ENCODE results near the gene DPF3.

The DPF3 gene

GRCh38 chr14:72616811-72617210 lies 277.1 kb downstream of the DPF3 start:
- DNase-seq (ENCODE audit: low read depth, low spot score): no peak

GRCh38 chr14:72616294-72616693 lies 277.6 kb downstream of the DPF3 start:
- no peak for DNase-seq (ENCODE audit: low read depth, low spot score)

DNA sequence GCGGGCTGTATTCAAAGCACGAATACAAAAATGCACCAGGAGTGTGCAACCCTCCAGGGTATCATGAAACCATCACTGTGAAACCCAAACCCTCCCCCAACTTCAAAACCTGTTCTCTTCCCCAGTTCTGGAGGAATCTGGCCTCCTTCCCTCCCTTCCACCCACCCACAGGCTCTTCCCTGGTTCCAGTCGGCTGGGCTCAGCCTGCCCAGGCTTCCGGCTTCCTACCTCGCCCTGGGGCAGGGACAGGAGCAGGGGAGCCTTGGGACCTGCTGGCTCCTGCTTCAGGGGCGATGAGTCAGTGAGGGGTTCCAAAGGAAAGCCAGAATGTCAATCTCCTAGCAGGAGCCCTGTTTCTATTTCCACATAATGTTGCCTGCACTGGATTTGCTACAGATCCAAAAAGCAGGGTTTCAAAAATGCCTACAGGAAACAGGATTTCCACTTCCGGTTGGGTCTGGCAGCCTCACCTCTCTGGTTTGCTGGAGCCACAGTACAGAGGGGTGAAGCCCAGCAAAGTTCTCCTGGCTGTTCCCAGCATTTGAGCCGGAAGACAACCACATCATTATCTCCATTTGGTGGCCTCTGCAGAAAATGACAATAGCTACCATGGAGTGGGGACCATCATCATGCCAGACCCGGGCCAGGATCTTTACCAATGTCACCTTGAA lies 278.3 kb downstream of the DPF3 start:
- DNase-seq (ENCODE audit: low read depth, low spot score): no peak

DNA sequence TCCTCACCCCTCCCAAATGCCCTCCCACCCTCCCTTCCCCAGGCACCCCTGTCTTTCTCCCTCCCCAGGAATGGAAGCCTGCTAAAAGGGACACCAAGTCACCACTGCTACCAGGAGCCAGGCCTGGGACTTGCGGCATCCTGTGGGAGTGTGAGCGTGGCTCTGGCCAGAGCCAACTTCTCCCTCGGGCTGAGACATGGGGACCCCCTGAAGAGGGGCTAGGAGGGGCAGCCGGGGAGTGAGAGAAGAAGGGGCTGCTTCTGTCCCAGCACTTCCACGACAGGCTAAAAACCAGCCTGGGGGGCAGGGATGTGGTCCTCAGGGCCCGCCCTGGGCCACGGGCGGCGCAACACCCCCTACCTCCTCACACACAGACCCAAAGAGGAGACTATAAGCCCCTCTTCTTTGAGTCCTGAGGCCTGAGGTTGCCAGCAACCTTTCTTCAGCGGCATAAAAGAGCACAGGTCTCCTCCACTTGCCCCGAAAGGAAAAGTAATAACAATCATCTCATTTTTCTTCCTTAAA lies 278.9 kb downstream of the DPF3 start:
- DNase-seq (ENCODE audit: low read depth, low spot score): no peak

- no peak for DNase-seq (ENCODE audit: low read depth, low spot score)
Measured at GRCh38 chr14:72614365-72614764, 279.5 kb downstream of the DPF3 start.

- DNase-seq (ENCODE audit: low read depth, low spot score): no peak
Measured at GRCh38 chr14:72613975-72614319, 280.0 kb downstream of the DPF3 start.

DNA sequence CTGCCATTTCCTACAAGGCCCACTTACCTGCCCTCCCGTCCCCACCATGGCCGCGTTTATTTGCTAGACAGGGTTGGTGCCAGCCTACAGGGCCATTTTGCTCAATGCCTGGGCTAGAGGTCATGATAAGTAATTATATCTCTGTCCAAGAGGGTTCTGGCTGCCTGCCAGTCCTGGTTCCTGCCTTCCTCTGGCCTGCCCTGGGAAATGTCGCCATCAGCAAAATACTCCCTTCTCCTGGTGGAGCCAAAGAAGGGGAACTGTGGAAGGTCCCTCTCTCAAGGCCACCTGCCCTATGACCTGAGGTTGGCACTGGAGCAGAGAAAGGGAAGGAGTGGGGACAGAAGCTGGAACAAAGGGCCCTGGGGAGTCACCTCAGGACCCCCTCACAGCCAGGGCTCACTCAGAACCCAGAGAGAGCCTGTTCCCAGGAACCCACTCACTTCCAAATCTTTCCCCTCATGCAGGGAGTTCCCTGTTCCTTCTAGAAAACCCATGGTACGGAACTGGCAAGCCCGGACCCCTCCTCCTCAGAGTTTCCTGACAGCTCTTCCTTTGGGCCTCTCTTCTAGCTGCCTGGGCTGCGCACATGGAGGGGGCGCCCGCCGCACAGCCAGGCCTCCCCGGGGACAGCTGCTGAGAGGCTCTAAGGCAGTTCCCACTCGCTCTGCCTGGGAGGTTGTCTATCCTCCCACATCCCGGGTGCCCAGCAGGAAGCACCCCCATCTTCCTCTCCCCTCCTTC lies 280.5 kb downstream of the DPF3 start:
- DNase-seq (ENCODE audit: low read depth, low spot score): no peak

GRCh38 chr14:72612041-72612440 lies 281.9 kb downstream of the DPF3 start:
- DNase-seq (ENCODE audit: low read depth, low spot score): no peak

DNA sequence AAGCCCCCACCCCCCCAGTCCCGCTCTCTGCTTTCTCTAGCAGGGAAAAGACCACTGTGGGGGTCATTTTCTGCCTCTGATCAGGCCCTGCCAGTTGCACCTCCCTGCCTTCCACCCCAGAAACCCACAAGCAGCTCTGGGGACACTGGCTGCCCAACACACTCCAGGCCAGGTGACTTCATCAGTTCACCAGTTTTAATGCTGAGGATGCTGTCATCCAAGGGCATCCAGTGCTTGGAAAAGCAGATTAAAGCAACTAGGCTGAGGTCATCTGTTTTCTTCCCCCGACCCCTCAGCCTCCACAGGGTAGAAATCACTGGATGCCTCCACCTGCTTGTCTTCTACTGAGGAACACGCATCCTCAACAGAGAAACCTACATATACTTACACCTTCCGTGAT lies 282.4 kb downstream of the DPF3 start:
- DNase-seq (ENCODE audit: low read depth, low spot score): no peak

DNA sequence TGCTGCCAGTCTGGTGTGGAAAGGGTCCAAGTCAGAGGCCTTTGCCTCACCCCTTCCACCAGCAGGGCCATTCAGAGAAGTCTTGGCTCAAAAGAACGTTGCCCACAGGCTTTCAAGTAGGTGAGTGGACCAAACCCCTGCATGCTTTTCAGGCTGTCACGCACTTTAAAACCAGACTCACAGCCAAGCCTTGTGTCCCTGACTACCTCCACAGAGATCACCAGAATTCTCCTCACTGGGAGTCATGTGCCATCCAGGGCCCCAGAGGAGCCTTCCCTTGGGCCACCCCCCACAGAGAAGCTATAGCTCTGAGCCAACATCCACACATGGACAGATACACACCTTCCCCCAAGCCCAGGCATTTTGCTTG lies 283.1 kb downstream of the DPF3 start:
- DNase-seq (ENCODE audit: low read depth, low spot score): no peak

GRCh38 chr14:72610096-72610830 lies 283.6 kb downstream of the DPF3 start:
- no peak for DNase-seq (ENCODE audit: low read depth, low spot score)

GRCh38 chr14:72609205-72609916 lies 284.5 kb downstream of the DPF3 start:
- no peak for DNase-seq (ENCODE audit: low read depth, low spot score)

- no peak for DNase-seq (ENCODE audit: low read depth, low spot score)
Measured at GRCh38 chr14:72608391-72609204, 285.3 kb downstream of the DPF3 start.

GRCh38 chr14:72607386-72608130 lies 286.3 kb downstream of the DPF3 start:
- no peak for DNase-seq (ENCODE audit: low read depth, low spot score)

GRCh38 chr14:72606879-72607278 lies 287.0 kb downstream of the DPF3 start:
- no peak for DNase-seq (ENCODE audit: low read depth, low spot score)

DNA sequence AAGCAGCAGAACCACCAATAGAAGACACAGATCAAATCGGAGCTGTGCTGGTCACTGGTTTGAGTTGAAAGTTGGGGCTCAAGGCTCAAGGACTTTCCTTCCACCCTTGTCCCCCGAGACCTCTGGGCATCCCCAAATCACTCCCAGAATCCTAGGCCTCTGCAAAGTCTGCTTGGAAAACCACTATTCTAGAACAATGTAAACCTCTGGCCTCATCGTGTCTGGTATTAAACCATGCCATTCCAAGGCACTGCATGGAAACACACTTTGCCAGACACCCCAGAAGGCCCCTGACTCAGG lies 288.0 kb downstream of the DPF3 start:
- no peak for DNase-seq (ENCODE audit: low read depth, low spot score)

DNA sequence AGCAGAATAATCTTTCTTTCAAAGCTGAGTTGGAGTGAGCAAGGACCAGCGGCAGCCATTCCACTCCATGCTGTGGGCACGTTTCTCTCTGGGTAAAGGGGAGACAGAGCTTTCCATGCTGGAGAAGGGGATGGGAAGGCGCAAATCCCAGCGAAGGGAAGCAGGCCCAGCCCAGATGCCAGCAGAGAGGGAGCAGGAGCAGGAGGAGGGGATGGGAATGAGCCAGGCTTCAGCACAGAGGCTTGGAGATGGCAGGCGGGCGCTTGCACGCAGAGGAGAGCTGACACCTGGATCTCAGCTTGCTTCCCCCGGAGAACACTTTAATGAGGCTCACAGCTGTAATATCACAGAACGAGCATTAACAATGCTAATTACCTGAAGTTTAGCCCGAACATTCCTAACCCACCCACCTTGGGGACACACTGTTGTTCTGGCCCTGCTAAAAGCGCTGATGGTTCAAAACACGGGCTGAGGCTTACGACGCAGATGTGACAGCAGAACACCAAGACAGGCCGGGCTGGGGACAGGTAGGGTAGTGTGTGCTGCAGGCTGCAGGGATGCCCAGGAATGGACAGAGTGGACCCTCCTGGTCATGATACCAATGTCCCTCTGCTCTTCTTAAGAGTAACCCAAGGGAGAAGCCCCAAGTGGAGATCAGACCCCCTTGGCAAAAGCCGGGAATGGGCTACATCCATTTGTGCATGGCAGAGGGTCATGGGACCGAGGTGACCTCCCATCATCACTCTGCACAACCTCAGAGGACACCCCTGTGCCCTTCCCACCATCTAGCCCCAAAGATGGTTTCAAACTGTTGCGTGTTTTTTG lies 288.6 kb downstream of the DPF3 start:
- no peak for DNase-seq (ENCODE audit: low read depth, low spot score)

GRCh38 chr14:72604133-72604532 lies 289.8 kb downstream of the DPF3 start:
- no peak for DNase-seq (ENCODE audit: low read depth, low spot score)

GRCh38 chr14:72603639-72604038 lies 290.3 kb downstream of the DPF3 start:
- no peak for DNase-seq (ENCODE audit: low read depth, low spot score)
